Gastroesophageal sphincter (tissue), 4 donors: ENCODE measurements around the gene CSMD2. TPM values are rescaled to one million over a fixed set of nuclear protein-coding genes. Genes with fewer than 3 reads are reported as not detected.

ENCODE experiments used
- ATAC-seq: fragments of 150-250 bp; one replicate; pipeline ENCODE4 v1.9.1; 2016; ENCODE audit warnings: mild to moderate bottlenecking, moderate library complexity
- H3K27ac ChIP-seq, 4 donors: fragments of 200-600 bp; sonication (generic) in 3 of 4; 1 replicate in 3 of 4; 2 replicates in 1 of 4; pipeline ENCODE4 v1.5.1; 2016 to 2019
- H3K27me3 ChIP-seq: fragments of 200-600 bp; sonication (generic); one replicate; pipeline ENCODE4 v1.5.1; 2019
- H3K36me3 ChIP-seq, 2 donors: fragments of 200-600 bp; sonication (generic); one replicate each; pipeline ENCODE4 v1.5.1; 2019; ENCODE audit warnings: control low read depth in 1 of 2
- H3K4me1 ChIP-seq, 3 donors: fragments of 200-600 bp; sonication (generic); 1 replicate in 2 of 3; 2 replicates in 1 of 3; pipeline ENCODE4 v1.5.1; 2016 to 2019; ENCODE audit warnings: control low read depth in 2 of 3
- H3K4me3 ChIP-seq, 2 donors: fragments of 200-600 bp; sonication (generic); one replicate each; pipeline ENCODE4 v1.5.1; 2019; ENCODE audit warnings: mild to moderate bottlenecking in 1 of 2, moderate library complexity in 1 of 2
- H3K9me3 ChIP-seq, 3 donors: fragments of 200-600 bp; sonication (generic); one replicate each; pipeline ENCODE4 v1.5.1; 2017 to 2019; ENCODE audit warnings: control low read depth in 2 of 3
- EP300 ChIP-seq: sonication (generic); formaldehyde crosslinking; IDR thresholded peaks from one replicate; pipeline ENCODE4 v1.6.1; 2017; ENCODE audit warnings: antibody characterized with exemption, mild to moderate bottlenecking
- POLR2A ChIP-seq, 2 donors: fragments of 450-650 bp; IDR thresholded peaks; one replicate each; pipeline ENCODE4 v1.6.1; 2017; ENCODE audit warnings: antibody characterized with exemption in 2 of 2, mild to moderate bottlenecking in 2 of 2, moderate library complexity in 1 of 2
- POLR2AphosphoS5 ChIP-seq: sonication (generic); formaldehyde crosslinking; IDR thresholded peaks from one replicate; pipeline ENCODE4 v1.6.1; 2017; ENCODE audit warnings: antibody characterized with exemption
- WGBS, 2 donors: methylation state at CpG; one replicate each; pipeline ENCODE4 v1.1.5; 2018; ENCODE audit warnings: low coverage in 1 of 2; 5-methylcytosine and 5-hydroxymethylcytosine counted together
- total RNA-seq, 4 donors: library from RNA; depleted of rRNA; stranded (reverse); fragments of >200 nt; gene quantifications; one replicate each; pipeline ENCODE4 v1.1.0, GENCODE V29; 2016
- TF ChIP-seq, protein P1 (sequence below), 4 experiments: fragments of 200-600 bp in 2 of 4; fragments of 450-650 bp in 2 of 4; sonication (generic) in 1 of 4; IDR thresholded peaks; one replicate each; pipeline ENCODE4 v1.5.1; 2017 to 2019; ENCODE audit warnings: antibody characterized with exemption in 4 of 4, mild to moderate bottlenecking in 2 of 4, moderate library complexity in 2 of 4

The CSMD2 gene
- total RNA-seq, 4 donors from 2014 or later: 0.22 to 2.5 (median 0.37) TPM

DNA sequence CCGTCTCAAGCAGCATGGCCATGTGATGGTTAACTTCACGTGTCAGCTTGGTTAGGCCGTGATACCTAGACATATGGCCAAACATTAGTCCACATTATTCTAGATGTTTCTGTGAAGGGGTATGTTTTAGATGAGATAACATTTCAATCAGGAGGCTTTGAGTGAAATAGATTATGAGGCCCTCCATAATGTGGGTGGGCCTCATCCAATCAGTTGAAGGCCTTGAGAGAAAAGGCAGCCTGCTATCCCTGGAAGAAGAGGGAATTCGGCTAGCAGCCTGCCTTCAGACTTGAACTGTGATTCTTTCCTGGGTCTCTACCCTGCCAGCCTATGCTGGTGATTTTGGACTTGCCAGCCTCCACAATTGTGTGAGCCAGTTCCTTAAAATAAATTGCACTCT is 602.5 kb downstream of the CSMD2 start:
- Histone ChIP-seq H3K4me3 (no peak overlapping the region), H3K27me3 (no peaks in the 10 kb centered on the region), H3K27ac (no peak overlapping the region), H3K9me3 (no peaks in the 10 kb centered on the region), H3K4me1 (peaks cover 0 to 13% (median 0%) of the 10 kb centered on the region in 3 donors), H3K36me3 (no peaks in the 10 kb centered on the region)
- ATAC-seq: no peak
- TF ChIP-seq EP300 (no peak), POLR2AphosphoS5 (no peak), POLR2A (IDR thresholded peaks at IDR 0.05) (no peak)
- TF ChIP-seq, protein P1, sequence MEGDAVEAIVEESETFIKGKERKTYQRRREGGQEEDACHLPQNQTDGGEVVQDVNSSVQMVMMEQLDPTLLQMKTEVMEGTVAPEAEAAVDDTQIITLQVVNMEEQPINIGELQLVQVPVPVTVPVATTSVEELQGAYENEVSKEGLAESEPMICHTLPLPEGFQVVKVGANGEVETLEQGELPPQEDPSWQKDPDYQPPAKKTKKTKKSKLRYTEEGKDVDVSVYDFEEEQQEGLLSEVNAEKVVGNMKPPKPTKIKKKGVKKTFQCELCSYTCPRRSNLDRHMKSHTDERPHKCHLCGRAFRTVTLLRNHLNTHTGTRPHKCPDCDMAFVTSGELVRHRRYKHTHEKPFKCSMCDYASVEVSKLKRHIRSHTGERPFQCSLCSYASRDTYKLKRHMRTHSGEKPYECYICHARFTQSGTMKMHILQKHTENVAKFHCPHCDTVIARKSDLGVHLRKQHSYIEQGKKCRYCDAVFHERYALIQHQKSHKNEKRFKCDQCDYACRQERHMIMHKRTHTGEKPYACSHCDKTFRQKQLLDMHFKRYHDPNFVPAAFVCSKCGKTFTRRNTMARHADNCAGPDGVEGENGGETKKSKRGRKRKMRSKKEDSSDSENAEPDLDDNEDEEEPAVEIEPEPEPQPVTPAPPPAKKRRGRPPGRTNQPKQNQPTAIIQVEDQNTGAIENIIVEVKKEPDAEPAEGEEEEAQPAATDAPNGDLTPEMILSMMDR (IDR thresholded peaks at IDR 0.05): no peak
- WGBS, 2 donors: 73 to 93% methylated on average over 1 to 2 of the region's 4 CpGs

DNA sequence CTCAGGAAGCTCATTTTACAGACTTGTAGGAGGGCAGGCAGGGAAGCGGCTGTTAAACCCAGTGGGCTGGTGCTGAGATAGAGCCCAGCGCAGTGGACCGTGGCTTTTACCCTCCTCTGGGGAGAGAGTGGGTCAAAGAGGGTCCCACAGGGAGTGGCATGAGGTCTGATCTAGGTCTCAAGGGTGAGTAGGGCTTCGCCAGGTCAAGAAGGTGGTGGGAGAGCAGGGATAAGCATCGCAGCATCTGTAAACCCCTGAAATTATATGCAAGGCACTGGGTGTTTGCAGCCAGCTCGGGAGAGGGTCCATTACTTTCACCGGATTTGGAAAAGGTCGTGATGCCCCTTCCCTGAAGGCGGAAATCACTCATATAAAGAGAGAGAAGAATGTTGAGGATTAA is 603.5 kb downstream of the CSMD2 start:
- no peaks in the 10 kb centered on the region for H3K9me3 ChIP-seq
- ATAC-seq: no peak
- TF ChIP-seq POLR2AphosphoS5 (no peak), EP300 (no peak), POLR2A (IDR thresholded peaks at IDR 0.05) (no peak)
- TF ChIP-seq, protein P1 (IDR thresholded peaks at IDR 0.05): no peak
- 83 to 92% methylated on average over 7 to 9 of the region's 9 CpGs for WGBS, 2 donors
- H3K27me3 ChIP-seq: no peaks in the 10 kb centered on the region
- H3K4me3 ChIP-seq: no peak overlapping the region
- peaks cover 0 to 13% (median 0%) of the 10 kb centered on the region in 3 donors for H3K4me1 ChIP-seq
- H3K36me3 ChIP-seq: no peaks in the 10 kb centered on the region
- H3K27ac ChIP-seq: no peak overlapping the region

DNA sequence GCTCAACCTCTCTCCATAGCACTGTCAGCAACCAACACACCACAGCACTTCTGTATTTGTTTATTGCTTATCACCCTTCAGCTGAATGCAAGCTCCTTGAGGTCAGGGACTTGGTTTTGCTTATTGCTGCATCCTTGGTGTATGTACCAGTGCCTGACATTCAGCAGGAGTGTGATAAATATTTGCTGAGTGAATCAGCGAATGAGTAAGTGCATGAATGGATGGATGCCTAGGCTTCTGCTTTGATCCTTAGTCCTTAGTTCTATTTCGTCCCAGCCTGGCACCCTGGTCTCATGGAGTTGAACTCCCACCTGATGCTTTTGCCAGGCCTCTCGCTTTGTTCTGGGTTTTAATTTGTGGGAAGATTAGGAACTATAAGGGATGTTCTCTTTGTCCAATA is 604.4 kb downstream of the CSMD2 start:
- WGBS, 2 donors: 83 to 100% methylated on average over 2 to 3 of the region's 3 CpGs
- H3K27me3 ChIP-seq: no peaks in the 10 kb centered on the region
- no peaks in the 10 kb centered on the region for H3K36me3 ChIP-seq
- no peak overlapping the region for H3K4me3 ChIP-seq
- ATAC-seq: no peak
- H3K27ac ChIP-seq: no peak overlapping the region
- H3K9me3 ChIP-seq: no peaks in the 10 kb centered on the region
- TF ChIP-seq POLR2AphosphoS5 (no peak), EP300 (no peak), POLR2A (IDR thresholded peaks at IDR 0.05) (no peak)
- TF ChIP-seq, protein P1 (IDR thresholded peaks at IDR 0.05): no peak
- peaks cover 0 to 13% (median 0%) of the 10 kb centered on the region in 3 donors for H3K4me1 ChIP-seq

DNA sequence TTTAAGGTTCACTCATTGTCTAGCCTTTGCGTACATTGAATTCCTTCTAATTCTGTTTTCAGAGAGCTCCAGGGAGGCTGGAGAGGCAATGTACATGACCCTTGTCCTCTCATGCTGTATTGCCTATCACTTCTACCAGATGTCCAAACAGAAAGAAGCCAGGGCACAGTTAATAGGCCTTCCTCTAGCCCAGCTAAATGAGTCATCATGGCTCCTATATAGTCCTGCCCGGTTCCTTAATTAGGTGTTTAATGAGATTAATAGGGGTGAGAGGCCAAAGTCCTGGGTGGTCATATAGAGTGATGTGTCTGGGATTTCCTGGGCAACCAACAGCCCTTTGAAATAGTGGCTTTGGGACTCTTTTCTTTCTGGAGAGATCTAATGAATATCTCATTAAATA is 616.3 kb downstream of the CSMD2 start:
- WGBS, 2 donors: 91 to 100% methylated on average over 1 to 2 of the region's 2 CpGs
- H3K27me3 ChIP-seq: no peaks in the 10 kb centered on the region
- ATAC-seq: no peak
- no peaks in the 10 kb centered on the region for H3K4me1 ChIP-seq
- no peaks in the 10 kb centered on the region for H3K36me3 ChIP-seq
- no peak overlapping the region for H3K4me3 ChIP-seq
- no peak overlapping the region for H3K27ac ChIP-seq
- peaks cover 0 to 14% (median 0%) of the 10 kb centered on the region in 3 donors for H3K9me3 ChIP-seq
- TF ChIP-seq, protein P1 (IDR thresholded peaks at IDR 0.05): no peak
- TF ChIP-seq POLR2AphosphoS5 (no peak), POLR2A (IDR thresholded peaks at IDR 0.05) (no peak), EP300 (no peak)

DNA sequence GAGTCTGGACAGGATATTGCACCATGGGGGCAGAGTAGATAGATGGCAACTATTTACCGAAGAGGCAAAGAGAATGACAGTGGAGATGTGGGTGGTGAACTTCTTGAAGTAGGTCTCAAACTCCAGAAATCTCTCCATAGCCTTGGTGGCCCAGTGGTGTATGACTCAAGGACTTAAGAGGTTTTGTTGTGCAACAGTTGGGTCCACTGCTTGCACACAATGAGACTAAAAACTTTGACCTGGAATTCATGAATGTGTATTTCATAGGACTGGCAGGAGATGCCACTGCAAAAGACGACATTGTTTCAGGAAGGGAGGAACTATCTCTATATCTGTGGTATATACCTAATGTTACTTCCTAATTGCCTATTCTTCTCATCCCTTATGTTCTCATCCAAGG is 616.7 kb downstream of the CSMD2 start:
- no peak for ATAC-seq
- no peaks in the 10 kb centered on the region for H3K27me3 ChIP-seq
- H3K27ac ChIP-seq: no peak overlapping the region
- peaks cover 0 to 14% (median 0%) of the 10 kb centered on the region in 3 donors for H3K9me3 ChIP-seq
- no peaks in the 10 kb centered on the region for H3K4me1 ChIP-seq
- no peaks in the 10 kb centered on the region for H3K36me3 ChIP-seq
- TF ChIP-seq POLR2A (IDR thresholded peaks at IDR 0.05): no peak
- TF ChIP-seq POLR2AphosphoS5: no peak
- TF ChIP-seq, protein P1 (IDR thresholded peaks at IDR 0.05): no peak
- TF ChIP-seq EP300: no peak
- no peak overlapping the region for H3K4me3 ChIP-seq
- 81 to 87% methylated on average over 2 of the region's 2 CpGs for WGBS, 2 donors
